ENCODE data around the gene DNTT. TPM values are rescaled to one million over a fixed set of nuclear protein-coding genes. Genes with fewer than 3 reads are reported as not detected.

DNTT gene
- polyA plus RNA-seq, 1 donor (not counting 4 experiments of a cell fraction or from before 2014, with no cell fraction given), result not detected

DNA sequence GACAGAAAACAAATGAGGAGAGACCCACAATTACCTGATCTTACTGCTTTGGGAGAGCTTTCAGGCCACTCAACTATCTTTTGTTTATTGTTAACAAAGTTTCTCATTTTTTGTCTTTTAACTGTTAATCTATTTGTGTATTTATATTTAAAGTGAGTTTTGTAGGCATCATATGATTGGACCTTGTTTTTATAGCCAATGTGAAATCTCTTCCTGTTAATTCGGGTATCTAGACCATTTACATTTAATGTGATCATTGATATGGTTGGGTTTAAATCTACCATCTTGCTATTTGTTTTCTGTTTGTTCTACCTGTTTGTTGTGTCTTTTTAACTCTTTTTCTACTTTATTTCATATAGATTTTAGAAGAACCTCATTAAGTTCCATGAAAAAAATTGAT is 42.1 kb downstream of the DNTT start:
- Histone ChIP-seq H3K27ac (ENCODE audit: control insufficient read depth, insufficient read depth, low read length) (no peak overlapping the region), H3K79me2 (ENCODE audit: control insufficient read depth, insufficient read depth, low read length) (no peaks in the 10 kb centered on the region), H3K9me1 (ENCODE audit: control insufficient read depth, extremely low read depth, insufficient read depth, low read length) (no peaks in the 10 kb centered on the region), H3K9me3 (ENCODE audit: control insufficient read depth, low read depth, low read length) (no peaks in the 10 kb centered on the region), H3K4me2 (ENCODE audit: control insufficient read depth, extremely low read depth, insufficient read depth, low read depth, low read length) (no peak overlapping the region), H4K20me1 (ENCODE audit: control insufficient read depth, extremely low read depth, insufficient read depth, low read length) (no peaks in the 10 kb centered on the region), H3K9ac (ENCODE audit: control insufficient read depth, extremely low read depth, insufficient read depth, low read length) (no peak overlapping the region), H3K4me1 (ENCODE audit: control insufficient read depth, extremely low read depth, insufficient read depth, low read length) (no peaks in the 10 kb centered on the region), H3K36me3 (ENCODE audit: control insufficient read depth in 2 of 2, extremely low read depth in 1 of 2, insufficient read depth in 2 of 2, low read length in 2 of 2) (no peaks in the 10 kb centered on the region), H3K4me3 (ENCODE audit: control insufficient read depth in 2 of 3, extremely low read depth in 1 of 3, insufficient read depth in 2 of 3, low read depth in 1 of 3, low read length in 3 of 3) (no peak overlapping the region), H2AFZ (ENCODE audit: control insufficient read depth, low read length) (no peak overlapping the region), H3K27me3 (ENCODE audit: control insufficient read depth, extremely low read depth, insufficient read depth, low read length) (no peaks in the 10 kb centered on the region)
- FAIRE-seq (no peak), DNase-seq (ENCODE audit: low read depth, low spot score) (no peak)
- TF ChIP-seq, protein P1, sequence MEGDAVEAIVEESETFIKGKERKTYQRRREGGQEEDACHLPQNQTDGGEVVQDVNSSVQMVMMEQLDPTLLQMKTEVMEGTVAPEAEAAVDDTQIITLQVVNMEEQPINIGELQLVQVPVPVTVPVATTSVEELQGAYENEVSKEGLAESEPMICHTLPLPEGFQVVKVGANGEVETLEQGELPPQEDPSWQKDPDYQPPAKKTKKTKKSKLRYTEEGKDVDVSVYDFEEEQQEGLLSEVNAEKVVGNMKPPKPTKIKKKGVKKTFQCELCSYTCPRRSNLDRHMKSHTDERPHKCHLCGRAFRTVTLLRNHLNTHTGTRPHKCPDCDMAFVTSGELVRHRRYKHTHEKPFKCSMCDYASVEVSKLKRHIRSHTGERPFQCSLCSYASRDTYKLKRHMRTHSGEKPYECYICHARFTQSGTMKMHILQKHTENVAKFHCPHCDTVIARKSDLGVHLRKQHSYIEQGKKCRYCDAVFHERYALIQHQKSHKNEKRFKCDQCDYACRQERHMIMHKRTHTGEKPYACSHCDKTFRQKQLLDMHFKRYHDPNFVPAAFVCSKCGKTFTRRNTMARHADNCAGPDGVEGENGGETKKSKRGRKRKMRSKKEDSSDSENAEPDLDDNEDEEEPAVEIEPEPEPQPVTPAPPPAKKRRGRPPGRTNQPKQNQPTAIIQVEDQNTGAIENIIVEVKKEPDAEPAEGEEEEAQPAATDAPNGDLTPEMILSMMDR (optimal IDR thresholded peaks at IDR 0.05 in 1 of 3, IDR thresholded peaks at IDR 0.05 in 1 of 3, conservative IDR thresholded peaks at IDR 0.05 in 1 of 3; ENCODE audit: extremely low read depth in 1 of 3, insufficient read depth in 2 of 3, low read length in 3 of 3), result no peak
- no peak for TF ChIP-seq EZH2 (IDR thresholded peaks at IDR 0.05; ENCODE audit: low read length)
- dilution Hi-C loops (cut with MboI; ENCODE audit: extremely low pct_ligation_motif_present, low sequenced_read_pairs), result no loop called here

DNA sequence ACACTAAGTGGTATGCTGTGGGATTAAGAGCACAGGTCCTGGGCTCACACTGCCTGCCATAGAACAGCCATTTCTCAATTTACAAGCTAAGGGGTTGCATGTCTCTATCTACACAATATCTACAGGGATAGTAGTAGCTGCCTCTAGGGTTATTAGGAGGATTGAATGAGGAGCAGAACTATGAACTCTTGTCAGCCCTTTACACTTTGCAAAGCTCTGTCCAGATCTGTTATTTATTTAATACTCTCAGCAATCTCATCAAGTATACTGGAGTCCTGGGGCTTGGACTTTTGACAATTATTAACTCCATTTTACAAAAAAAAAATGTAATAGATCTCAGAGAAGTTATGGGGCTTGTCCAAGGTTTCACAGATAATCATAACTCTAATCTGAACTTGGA is 47.8 kb downstream of the DNTT start:
- Histone ChIP-seq H3K79me2 (ENCODE audit: control insufficient read depth, insufficient read depth, low read length) (no peaks in the 10 kb centered on the region), H3K9me3 (ENCODE audit: control insufficient read depth, low read depth, low read length) (no peaks in the 10 kb centered on the region), H3K9me1 (ENCODE audit: control insufficient read depth, extremely low read depth, insufficient read depth, low read length) (no peaks in the 10 kb centered on the region), H3K4me2 (ENCODE audit: control insufficient read depth, extremely low read depth, insufficient read depth, low read depth, low read length) (no peak overlapping the region), H3K9ac (ENCODE audit: control insufficient read depth, extremely low read depth, insufficient read depth, low read length) (no peak overlapping the region), H3K4me1 (ENCODE audit: control insufficient read depth, extremely low read depth, insufficient read depth, low read length) (no peaks in the 10 kb centered on the region), H2AFZ (ENCODE audit: control insufficient read depth, low read length) (no peak overlapping the region), H4K20me1 (ENCODE audit: control insufficient read depth, extremely low read depth, insufficient read depth, low read length) (no peaks in the 10 kb centered on the region), H3K36me3 (ENCODE audit: control insufficient read depth in 2 of 2, extremely low read depth in 1 of 2, insufficient read depth in 2 of 2, low read length in 2 of 2) (no peaks in the 10 kb centered on the region), H3K27me3 (ENCODE audit: control insufficient read depth, extremely low read depth, insufficient read depth, low read length) (no peaks in the 10 kb centered on the region), H3K27ac (ENCODE audit: control insufficient read depth, insufficient read depth, low read length) (no peak overlapping the region), H3K4me3 (ENCODE audit: control insufficient read depth in 2 of 3, extremely low read depth in 1 of 3, insufficient read depth in 2 of 3, low read depth in 1 of 3, low read length in 3 of 3) (no peak overlapping the region)
- dilution Hi-C loops (cut with MboI; ENCODE audit: extremely low pct_ligation_motif_present, low sequenced_read_pairs), result no loop called here
- DNase-seq (ENCODE audit: low read depth, low spot score) (no peak), FAIRE-seq (no peak)
- TF ChIP-seq, protein P1 (optimal IDR thresholded peaks at IDR 0.05 in 1 of 3, IDR thresholded peaks at IDR 0.05 in 1 of 3, conservative IDR thresholded peaks at IDR 0.05 in 1 of 3; ENCODE audit: extremely low read depth in 1 of 3, insufficient read depth in 2 of 3, low read length in 3 of 3), result no peak
- TF ChIP-seq EZH2 (IDR thresholded peaks at IDR 0.05; ENCODE audit: low read length), result no peak
